Mammary epithelial cell (primary cell): ENCODE measurements around the gene POFUT2.

ENCODE experiments used
- CTCF ChIP-seq, 2 donors: IDR thresholded peaks in 1 of 2; conservative IDR thresholded peaks in 1 of 2; 2 replicates each; pipeline ENCODE4 v1.5.1; 2011 to 2012; ENCODE audit warnings: inconsistent platforms in 2 of 2, low read length in 2 of 2, mild to moderate bottlenecking in 2 of 2, control low read depth in 1 of 2, low read depth in 1 of 2; ENCODE audit not compliant: insufficient read depth in 1 of 2; ENCODE audit errors: extremely low read depth in 1 of 2
- EZH2 ChIP-seq: IDR thresholded peaks from 2 replicates; pipeline ENCODE4 v1.6.1; 2012; ENCODE audit warnings: low read length, inconsistent platforms, borderline replicate concordance

DNA sequence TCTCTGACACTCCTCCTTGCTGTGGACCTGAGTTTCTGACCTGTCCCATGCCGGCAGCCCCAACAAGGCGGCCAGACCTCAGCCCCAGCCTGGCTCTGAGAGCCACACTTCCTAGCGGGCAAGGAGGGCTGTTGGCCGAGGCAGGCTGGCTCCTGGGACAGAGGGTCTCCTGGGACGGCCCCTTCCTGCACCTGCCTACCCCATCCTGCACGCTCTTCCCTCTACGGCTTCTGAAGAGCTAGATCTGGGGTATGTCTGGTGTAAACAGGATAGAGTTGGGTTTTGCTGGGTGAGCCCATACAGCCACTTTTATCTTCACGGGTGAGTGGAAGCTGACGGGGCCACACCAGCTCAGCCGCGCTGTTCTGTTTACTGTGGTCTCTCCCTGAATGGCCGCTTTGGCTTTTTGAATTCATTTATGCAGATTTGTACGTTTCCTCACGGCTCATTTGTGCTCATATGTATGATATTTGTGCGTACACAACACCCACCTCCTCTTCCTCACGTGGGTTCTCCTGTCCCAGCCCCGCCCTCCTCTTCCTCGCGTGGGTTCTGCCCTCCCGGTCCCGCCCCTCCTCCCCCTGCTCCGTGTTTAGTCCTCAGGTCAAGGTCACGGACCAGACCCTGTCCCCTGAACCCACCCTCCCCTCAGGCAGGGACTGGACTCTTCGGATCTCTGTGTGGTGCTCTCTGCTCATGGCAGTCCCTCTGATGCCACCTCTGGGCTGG, 34.7 kb upstream of the POFUT2 start:
- TF ChIP-seq CTCF (conservative IDR thresholded peaks at IDR 0.05 in 1 of 2, IDR thresholded peaks at IDR 0.05 in 1 of 2; ENCODE audit: extremely low read depth in 1 of 2, insufficient read depth in 1 of 2, low read depth in 1 of 2, low read length in 2 of 2) (no peak), EZH2 (no peak)
